Adipose tissue (tissue), 3 donors: ENCODE measurements around the gene IL1RAPL1. TPM values are rescaled to one million over a fixed set of nuclear protein-coding genes. Genes with fewer than 3 reads are reported as not detected.

Experiments
- H3K27ac ChIP-seq: one replicate; pipeline ENCODE4 v1.5.1; 2013; ENCODE audit warnings: low read depth, low read length
- WGBS, 3 donors: extraction: QIAGEN DNeasy Blood & Tissue Kit; methylation state at CpG; one replicate each; pipeline ENCODE4 v1.1.7; 2013; 5-methylcytosine and 5-hydroxymethylcytosine counted together
- polyA plus RNA-seq, 3 donors: library from polyadenylated mRNA; stranded (reverse); fragments of 200-250 nt; gene quantifications; one replicate each; pipeline ENCODE4 v1.2.3, GENCODE V29; 2013
- donor health status: healthy with polysubstance abuse.
- donor health status: Bipolar disorder and iron deficiency.
- donor health status: healthy.

IL1RAPL1 gene
- polyA plus RNA-seq, 3 donors: not detected

- WGBS, 3 donors: 92 to 94% (median 93%) methylated on average over 4 of the region's 4 CpGs
- H3K27ac ChIP-seq: no peak overlapping the region
Observed at GRCh38 chrX:29143756-29144155, 556.5 kb downstream of the IL1RAPL1 start.

GRCh38 chrX:29145316-29145715 is 558.1 kb downstream of the IL1RAPL1 start:
- WGBS, 3 donors: 51 to 79% (median 51%) methylated on average over 4 of the region's 4 CpGs
- H3K27ac ChIP-seq: no peak overlapping the region

GRCh38 chrX:29148511-29148910 is 561.3 kb downstream of the IL1RAPL1 start:
- WGBS, 3 donors: 64 to 77% (median 74%) methylated on average over 5 of the region's 5 CpGs
- H3K27ac ChIP-seq: no peak overlapping the region

GRCh38 chrX:29155286-29155685 is 568.0 kb downstream of the IL1RAPL1 start:
- 66 to 68% (median 66%) methylated on average over 3 of the region's 3 CpGs for WGBS, 3 donors
- no peak overlapping the region for H3K27ac ChIP-seq

GRCh38 chrX:29172880-29173279 is 585.6 kb downstream of the IL1RAPL1 start:
- no peak overlapping the region for H3K27ac ChIP-seq
- 79 to 85% (median 82%) methylated on average over 3 of the region's 3 CpGs for WGBS, 3 donors

GRCh38 chrX:29187264-29187663 is 600.0 kb downstream of the IL1RAPL1 start:
- no peak overlapping the region for H3K27ac ChIP-seq
- WGBS, 3 donors: 58 to 81% (median 78%) methylated on average over 2 of the region's 2 CpGs

- H3K27ac ChIP-seq: no peak overlapping the region
Observed at GRCh38 chrX:29196501-29196900, 609.3 kb downstream of the IL1RAPL1 start.

GRCh38 chrX:29215251-29215650 is 628.0 kb downstream of the IL1RAPL1 start:
- H3K27ac ChIP-seq: no peak overlapping the region
- WGBS, 3 donors: 80 to 92% (median 81%) methylated on average over 4 of the region's 4 CpGs

GRCh38 chrX:29225670-29226069 is 638.4 kb downstream of the IL1RAPL1 start:
- H3K27ac ChIP-seq: no peak overlapping the region
- WGBS, 3 donors: 39 to 84% (median 64%) methylated on average over 2 of the region's 2 CpGs

- 58 to 87% (median 60%) methylated on average over 2 of the region's 2 CpGs for WGBS, 3 donors
- H3K27ac ChIP-seq: no peak overlapping the region
Observed at GRCh38 chrX:29229802-29230201, 642.6 kb downstream of the IL1RAPL1 start.

- H3K27ac ChIP-seq: no peak overlapping the region
- 41 to 54% (median 47%) methylated on average over 2 of the region's 2 CpGs for WGBS, 3 donors
Observed at GRCh38 chrX:29231800-29232199, 644.6 kb downstream of the IL1RAPL1 start.

GRCh38 chrX:29233592-29234183 is 646.4 kb downstream of the IL1RAPL1 start:
- WGBS, 3 donors: 57 to 86% (median 64%) methylated on average over 7 of the region's 7 CpGs
- no peak overlapping the region for H3K27ac ChIP-seq

- no peak overlapping the region for H3K27ac ChIP-seq
- 65 to 85% (median 70%) methylated on average over 6 of the region's 6 CpGs for WGBS, 3 donors
Observed at GRCh38 chrX:29237972-29238371, 650.7 kb downstream of the IL1RAPL1 start.

- 12 to 63% (median 44%) methylated on average over 2 of the region's 2 CpGs for WGBS, 3 donors
- no peak overlapping the region for H3K27ac ChIP-seq
Observed at GRCh38 chrX:29241809-29242208, 654.6 kb downstream of the IL1RAPL1 start.

- 61 to 87% (median 79%) methylated on average over 4 of the region's 4 CpGs for WGBS, 3 donors
- H3K27ac ChIP-seq: no peak overlapping the region
Observed at GRCh38 chrX:29242856-29243255, 655.6 kb downstream of the IL1RAPL1 start.

- no peak overlapping the region for H3K27ac ChIP-seq
- WGBS, 3 donors: 82 to 96% (median 93%) methylated on average over 2 of the region's 2 CpGs
Observed at GRCh38 chrX:29243942-29244341, 656.7 kb downstream of the IL1RAPL1 start.

GRCh38 chrX:29254515-29254914 is 667.3 kb downstream of the IL1RAPL1 start:
- WGBS, 3 donors: 46 to 81% (median 53%) methylated on average over 1 of the region's 1 CpG
- no peak overlapping the region for H3K27ac ChIP-seq

GRCh38 chrX:29257521-29257920 is 670.3 kb downstream of the IL1RAPL1 start:
- WGBS, 3 donors: 46 to 55% (median 47%) methylated on average over 3 of the region's 3 CpGs
- H3K27ac ChIP-seq: no peak overlapping the region

GRCh38 chrX:29269390-29269789 is 682.1 kb downstream of the IL1RAPL1 start:
- no peak overlapping the region for H3K27ac ChIP-seq

GRCh38 chrX:29274517-29274916 is 687.3 kb downstream of the IL1RAPL1 start:
- WGBS, 3 donors: 37 to 60% (median 45%) methylated on average over 3 of the region's 3 CpGs

GRCh38 chrX:29275928-29276327 is 688.7 kb downstream of the IL1RAPL1 start:
- H3K27ac ChIP-seq: no peak overlapping the region

More at GRCh38 chrX:29274517-29274916, 687.3 kb downstream of the IL1RAPL1 start:
- no peak overlapping the region for H3K27ac ChIP-seq
